Stimulated activated naive CD8-positive, alpha-beta T cell treated with anti-CD3 and anti-CD28 coated beads, Interleukin-15, Interleukin-2, amounts not matched to agents 100 ng/mL and 50 ng/mL, for 24 hours (primary cell): ENCODE measurements around the gene SORCS2.

Experiments
- H3K27ac Mint-ChIP-seq: one replicate; pipeline ENCODE4 v1.8.0; 2021; ENCODE audit warnings: mild to moderate bottlenecking, mixed read lengths
- H3K27me3 Mint-ChIP-seq: one replicate; pipeline ENCODE4 v1.8.0; 2021; ENCODE audit warnings: mixed read lengths
- H3K36me3 Mint-ChIP-seq: one replicate; pipeline ENCODE4 v1.8.0; 2021; ENCODE audit warnings: low read depth, mixed read lengths
- H3K4me1 Mint-ChIP-seq: one replicate; pipeline ENCODE4 v1.8.0; 2021; ENCODE audit warnings: low read depth, mixed read lengths
- H3K4me3 Mint-ChIP-seq: one replicate; pipeline ENCODE4 v1.8.0; 2021; ENCODE audit warnings: mild to moderate bottlenecking, mixed read lengths
- H3K9me3 Mint-ChIP-seq: one replicate; pipeline ENCODE4 v1.8.0; 2021; ENCODE audit warnings: mixed read lengths

The SORCS2 gene

DNA sequence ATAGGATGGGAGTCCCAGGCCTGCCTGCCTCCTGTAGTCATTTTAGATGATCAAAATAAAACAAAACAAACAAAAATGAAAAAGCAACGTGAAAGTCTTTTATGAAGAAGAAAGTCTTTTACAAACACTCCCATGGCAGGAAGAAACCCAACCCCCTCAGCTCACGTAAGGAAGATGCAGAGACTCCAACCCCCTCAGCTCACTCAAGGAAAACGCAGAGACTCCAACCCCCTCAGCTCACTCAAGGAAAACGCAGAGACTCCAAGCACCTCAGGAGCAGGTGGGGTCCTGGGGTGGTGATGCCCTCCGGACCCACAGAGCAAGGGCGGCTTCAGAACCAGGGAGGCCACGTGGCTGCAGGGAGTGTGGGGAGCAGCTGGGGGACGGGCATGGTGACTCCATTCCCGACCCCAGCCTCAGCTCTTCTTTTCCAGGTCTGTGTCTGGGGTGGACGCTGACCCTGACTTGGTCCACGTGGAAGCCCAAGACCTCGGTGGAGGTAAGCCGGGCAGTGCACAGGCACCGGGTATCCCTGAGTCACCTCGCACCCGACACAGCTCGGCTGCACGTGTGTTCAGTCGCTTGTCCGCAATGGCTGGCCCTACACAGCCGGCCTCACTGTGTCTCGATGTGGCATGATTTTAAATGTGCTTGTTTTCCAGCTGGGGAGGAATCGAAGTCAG lies 468.9 kb downstream of the SORCS2 start:
- Mint-ChIP-seq H3K4me3 (no peak overlapping the region), H3K27me3 (no peaks in the 10 kb centered on the region), H3K36me3 (no peaks in the 10 kb centered on the region), H3K4me1 (no peaks in the 10 kb centered on the region), H3K9me3 (no peaks in the 10 kb centered on the region), H3K27ac (no peak overlapping the region)

DNA sequence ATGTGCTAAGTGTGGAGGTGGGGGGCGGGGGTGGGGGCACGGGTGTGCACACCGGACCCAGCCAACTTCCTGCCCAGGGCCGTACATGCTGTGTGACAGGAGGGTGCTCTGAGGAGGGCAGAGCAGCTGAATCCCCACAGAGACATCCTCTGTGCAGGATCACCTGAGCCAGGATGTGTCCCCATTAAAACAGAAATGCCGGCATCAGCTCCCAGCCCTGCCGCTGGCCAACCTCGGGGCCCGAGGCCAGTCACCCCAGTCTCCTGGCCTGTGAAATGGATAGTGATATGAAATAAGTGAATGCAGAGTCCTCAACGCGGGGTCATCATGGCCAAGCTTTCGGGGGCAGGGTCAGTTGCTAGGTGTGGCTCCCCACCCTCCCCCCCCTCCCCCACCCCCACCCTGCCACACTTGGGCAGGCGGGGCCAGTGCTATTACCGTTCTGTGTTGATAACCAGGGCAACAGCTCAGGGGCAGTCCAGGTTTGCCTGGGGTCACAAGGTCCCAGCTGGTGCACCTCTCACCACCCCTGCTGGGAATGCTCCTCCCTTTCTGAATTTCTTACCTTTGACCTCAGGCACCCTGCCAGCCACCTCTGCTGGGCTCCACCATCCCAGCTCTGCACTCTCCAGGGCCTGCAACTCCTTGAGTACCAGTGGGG lies 469.6 kb downstream of the SORCS2 start:
- Mint-ChIP-seq H3K9me3 (no peaks in the 10 kb centered on the region), H3K27me3 (no peaks in the 10 kb centered on the region), H3K4me1 (no peaks in the 10 kb centered on the region), H3K4me3 (no peak overlapping the region), H3K27ac (no peak overlapping the region), H3K36me3 (no peaks in the 10 kb centered on the region)

DNA sequence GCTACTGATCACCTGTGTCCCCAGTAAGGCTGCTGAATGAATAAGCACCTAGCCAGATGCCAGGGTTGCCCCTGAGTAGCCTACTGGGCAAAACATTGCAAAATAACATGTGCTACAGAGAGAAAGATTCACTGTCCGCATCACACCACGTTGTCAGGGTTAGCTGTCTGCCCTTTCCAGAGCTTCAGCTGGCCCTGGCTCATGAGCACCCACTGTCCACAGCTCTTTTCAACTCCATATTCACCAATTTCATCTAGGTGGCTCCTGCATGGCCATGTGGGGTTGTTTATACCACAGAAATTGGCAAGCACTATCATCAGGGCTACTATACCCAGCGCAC lies 470.1 kb downstream of the SORCS2 start:
- Mint-ChIP-seq H3K4me1 (no peaks in the 10 kb centered on the region), H3K4me3 (no peak overlapping the region), H3K36me3 (no peaks in the 10 kb centered on the region), H3K9me3 (no peaks in the 10 kb centered on the region), H3K27me3 (no peaks in the 10 kb centered on the region), H3K27ac (no peak overlapping the region)

DNA sequence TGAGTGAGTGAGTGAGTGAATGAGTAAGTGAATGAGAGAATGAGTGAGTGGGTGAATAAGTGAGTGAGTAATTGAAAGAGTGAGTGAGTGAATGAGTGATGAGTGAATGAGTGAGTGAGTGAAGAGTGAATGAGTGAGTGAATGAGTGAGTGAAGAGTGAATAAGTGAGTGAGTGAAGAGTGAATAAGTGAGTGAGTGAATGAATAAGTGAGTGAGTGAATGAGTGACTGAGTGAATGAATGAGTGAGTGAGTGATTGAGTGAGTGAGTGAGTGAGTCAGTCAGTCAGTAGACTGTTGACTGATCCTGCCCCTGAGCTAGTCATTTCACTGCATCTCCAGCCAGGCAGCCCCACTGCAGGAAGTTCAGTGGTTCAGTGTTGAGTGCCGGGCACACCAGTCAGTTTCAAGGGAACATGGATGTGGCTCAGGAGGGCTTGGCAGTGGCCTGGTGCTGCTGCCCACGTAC lies 470.8 kb downstream of the SORCS2 start:
- no peaks in the 10 kb centered on the region for H3K9me3 Mint-ChIP-seq
- no peaks in the 10 kb centered on the region for H3K36me3 Mint-ChIP-seq
- H3K27ac Mint-ChIP-seq = no peak overlapping the region
- no peaks in the 10 kb centered on the region for H3K4me1 Mint-ChIP-seq
- H3K27me3 Mint-ChIP-seq = no peaks in the 10 kb centered on the region
- no peak overlapping the region for H3K4me3 Mint-ChIP-seq

DNA sequence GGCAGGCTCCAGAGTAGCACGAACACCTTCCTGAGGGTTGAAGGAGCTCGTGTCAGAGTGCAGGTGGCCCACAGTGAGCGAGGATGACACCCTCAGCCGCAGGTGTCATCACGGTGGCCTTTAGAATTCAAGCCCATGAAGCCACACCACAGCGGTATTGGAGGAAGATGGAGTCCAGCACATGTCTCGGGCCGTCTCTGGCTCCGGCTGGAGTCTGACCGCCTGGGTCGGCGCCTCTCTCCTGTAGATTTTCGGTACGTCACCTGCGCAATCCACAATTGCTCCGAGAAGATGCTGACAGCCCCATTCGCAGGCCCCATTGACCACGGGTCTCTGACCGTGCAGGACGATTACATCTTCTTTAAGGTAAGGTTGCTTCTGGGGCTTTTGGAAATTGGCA lies 471.8 kb downstream of the SORCS2 start:
- Mint-ChIP-seq H3K9me3 (no peaks in the 10 kb centered on the region), H3K27ac (no peak overlapping the region), H3K4me1 (no peaks in the 10 kb centered on the region), H3K4me3 (no peak overlapping the region), H3K27me3 (no peaks in the 10 kb centered on the region), H3K36me3 (no peaks in the 10 kb centered on the region)

DNA sequence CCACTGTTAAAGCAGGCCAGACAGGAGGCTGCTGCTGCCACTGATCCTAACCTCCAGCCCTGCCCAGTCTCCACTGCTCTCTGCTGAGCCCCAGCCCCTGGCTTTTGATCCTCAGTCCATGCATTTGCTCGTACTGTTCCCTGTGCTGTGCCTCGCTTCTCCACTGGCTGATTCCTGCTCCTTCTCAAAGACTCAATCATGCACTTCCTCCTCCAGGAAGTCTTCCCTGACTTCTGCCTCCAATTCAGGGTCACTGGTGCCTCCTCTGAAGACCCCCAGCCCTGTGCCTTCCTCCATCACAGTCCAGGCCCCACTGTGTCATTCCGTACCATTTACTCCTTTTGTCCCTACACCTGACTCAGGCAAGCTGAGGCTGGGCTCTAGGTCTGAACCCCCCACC lies 473.0 kb downstream of the SORCS2 start:
- no peaks in the 10 kb centered on the region for H3K36me3 Mint-ChIP-seq
- H3K9me3 Mint-ChIP-seq = no peaks in the 10 kb centered on the region
- H3K27me3 Mint-ChIP-seq = no peaks in the 10 kb centered on the region
- H3K27ac Mint-ChIP-seq = no peak overlapping the region
- H3K4me3 Mint-ChIP-seq = no peak overlapping the region
- no peaks in the 10 kb centered on the region for H3K4me1 Mint-ChIP-seq

DNA sequence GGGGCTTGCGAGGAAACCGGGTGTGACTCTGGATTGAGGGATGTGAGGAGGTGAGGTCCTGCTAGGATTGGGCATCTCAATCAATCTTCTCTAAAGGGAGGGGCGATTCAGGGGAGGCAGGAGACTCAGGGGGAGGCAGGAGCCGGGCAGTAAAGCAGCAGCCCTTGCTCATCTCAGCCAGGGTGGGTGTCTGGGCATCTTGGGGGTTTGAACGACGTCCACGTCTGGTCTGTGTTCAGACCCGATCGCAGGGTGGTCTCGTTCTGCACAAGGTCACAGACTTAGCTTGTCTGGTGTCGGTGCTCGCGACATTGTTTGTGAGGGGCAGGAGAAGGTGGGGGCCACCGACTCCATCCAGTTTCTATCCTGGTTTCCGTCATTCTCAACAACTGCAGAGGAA lies 473.7 kb downstream of the SORCS2 start:
- no peaks in the 10 kb centered on the region for H3K4me1 Mint-ChIP-seq
- no peaks in the 10 kb centered on the region for H3K27me3 Mint-ChIP-seq
- H3K36me3 Mint-ChIP-seq = no peaks in the 10 kb centered on the region
- H3K4me3 Mint-ChIP-seq = no peak overlapping the region
- no peak overlapping the region for H3K27ac Mint-ChIP-seq
- H3K9me3 Mint-ChIP-seq = peaks cover under 1% of the 10 kb centered on the region

DNA sequence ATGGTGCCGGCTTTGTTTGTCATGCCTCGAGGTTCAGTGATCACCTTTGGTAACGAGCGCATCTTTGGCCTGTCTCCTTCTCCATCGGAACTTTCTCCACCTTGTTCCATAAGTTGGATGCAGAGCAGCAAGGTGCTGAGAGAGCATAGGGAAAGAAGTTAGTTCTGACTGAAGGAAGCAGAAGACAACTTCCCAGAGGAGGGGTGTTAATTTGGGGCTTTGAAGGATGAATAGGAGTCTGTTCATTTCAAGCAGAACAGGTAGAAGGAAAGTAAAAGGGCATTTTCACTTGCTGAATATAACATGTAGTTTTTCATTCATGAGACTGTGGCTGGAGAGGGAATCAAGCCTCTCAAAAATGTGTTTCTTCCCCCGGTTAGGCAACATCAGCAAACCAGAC lies 474.4 kb downstream of the SORCS2 start:
- no peaks in the 10 kb centered on the region for H3K27me3 Mint-ChIP-seq
- H3K4me3 Mint-ChIP-seq = no peak overlapping the region
- H3K27ac Mint-ChIP-seq = no peak overlapping the region
- no peaks in the 10 kb centered on the region for H3K36me3 Mint-ChIP-seq
- H3K9me3 Mint-ChIP-seq = peaks cover 6% of the 10 kb centered on the region
- H3K4me1 Mint-ChIP-seq = no peaks in the 10 kb centered on the region

DNA sequence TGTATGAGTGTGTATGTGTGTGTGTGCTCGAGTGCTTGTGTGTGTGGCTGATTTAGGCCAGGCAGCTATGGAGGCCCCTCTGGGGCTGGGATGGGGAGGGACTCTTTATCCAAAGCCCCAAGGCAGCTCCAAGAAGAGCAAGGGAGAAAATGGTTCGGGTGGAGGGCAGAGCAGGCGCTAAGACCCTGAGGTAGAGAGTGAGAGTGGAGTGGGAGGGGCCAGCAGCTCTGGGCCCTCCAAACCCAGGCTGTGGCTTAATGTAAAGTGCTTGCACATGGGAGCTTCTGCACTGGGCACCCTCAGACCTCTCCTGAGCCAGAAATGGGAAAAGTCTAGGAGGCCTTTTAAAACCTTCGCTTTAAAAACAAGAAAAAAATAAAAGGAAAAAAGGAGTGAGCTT lies 475.9 kb downstream of the SORCS2 start:
- Mint-ChIP-seq H3K27ac (no peak overlapping the region), H3K4me1 (no peaks in the 10 kb centered on the region)

DNA sequence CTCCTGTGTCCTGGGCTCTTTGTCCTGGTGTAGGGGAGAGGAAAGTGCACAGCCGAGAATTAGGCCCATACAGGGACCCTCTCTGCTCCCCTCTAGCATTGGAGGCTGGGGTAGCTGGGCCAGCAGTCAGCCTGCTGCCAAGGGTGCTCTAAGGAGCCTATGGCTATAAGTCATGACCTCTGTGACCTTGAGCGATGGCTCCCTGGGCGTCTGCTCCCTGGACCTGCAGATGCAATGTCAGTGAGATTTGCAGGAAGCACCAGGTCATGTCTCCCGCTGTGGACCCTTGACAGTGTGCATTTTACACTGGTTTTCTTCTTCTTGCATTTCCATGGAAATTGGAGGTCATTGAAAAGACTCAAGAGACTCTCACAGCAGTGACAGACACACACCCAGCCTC lies 476.5 kb downstream of the SORCS2 start:
- H3K27me3 Mint-ChIP-seq = no peaks in the 10 kb centered on the region
- H3K27ac Mint-ChIP-seq = no peak overlapping the region
- no peak overlapping the region for H3K4me3 Mint-ChIP-seq
- H3K4me1 Mint-ChIP-seq = no peaks in the 10 kb centered on the region
- no peaks in the 10 kb centered on the region for H3K36me3 Mint-ChIP-seq
- H3K9me3 Mint-ChIP-seq = peaks cover 6% of the 10 kb centered on the region

More for the DNA sequence above, 475.9 kb downstream of the SORCS2 start:
- Mint-ChIP-seq H3K27me3 (no peaks in the 10 kb centered on the region), H3K36me3 (no peaks in the 10 kb centered on the region), H3K4me3 (no peak overlapping the region), H3K9me3 (peaks cover 6% of the 10 kb centered on the region)

DNA sequence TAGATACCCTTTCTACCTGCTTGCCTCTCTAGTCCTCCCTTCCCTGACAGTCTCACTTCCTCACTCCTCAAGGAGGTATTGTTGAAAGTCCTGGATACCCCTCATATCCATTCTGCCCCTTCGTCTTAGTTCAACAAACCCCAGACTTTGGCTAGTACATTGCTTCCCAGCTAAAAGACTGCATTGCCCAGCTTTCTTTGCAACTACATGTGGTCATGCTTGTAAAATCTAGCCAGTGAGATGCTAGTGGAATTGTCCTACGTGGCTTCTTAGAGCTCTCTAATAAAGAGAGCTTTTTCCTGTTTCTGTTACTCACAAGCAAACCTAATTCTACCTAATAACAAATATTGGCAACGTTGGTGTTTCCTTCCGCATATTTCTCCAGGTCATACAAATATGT lies 480.3 kb downstream of the SORCS2 start:
- H3K9me3 Mint-ChIP-seq = peaks cover 6% of the 10 kb centered on the region
- H3K27ac Mint-ChIP-seq = no peak overlapping the region

DNA sequence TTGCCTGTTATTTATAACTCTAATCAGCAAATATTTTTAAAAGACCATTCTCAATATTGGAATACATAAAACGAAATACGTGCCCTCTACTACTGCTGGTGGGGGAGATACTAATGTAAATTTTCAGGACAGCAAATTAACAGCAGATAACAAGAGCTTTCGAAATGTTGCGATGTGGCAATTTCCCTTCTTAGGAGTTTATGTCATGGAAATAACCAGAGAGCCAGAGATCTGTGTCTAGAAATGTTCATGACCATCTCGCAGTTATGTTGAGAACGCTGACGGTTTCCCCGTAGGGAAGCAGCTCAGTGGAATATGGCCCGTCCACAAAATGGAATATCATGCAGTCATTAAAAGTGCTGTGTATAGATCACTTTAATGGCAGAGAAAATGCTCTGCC lies 480.8 kb downstream of the SORCS2 start:
- H3K9me3 Mint-ChIP-seq = peaks cover 6% of the 10 kb centered on the region
- H3K4me3 Mint-ChIP-seq = no peak overlapping the region
- H3K4me1 Mint-ChIP-seq = no peaks in the 10 kb centered on the region
- H3K27ac Mint-ChIP-seq = no peak overlapping the region
- no peaks in the 10 kb centered on the region for H3K36me3 Mint-ChIP-seq
- no peaks in the 10 kb centered on the region for H3K27me3 Mint-ChIP-seq

More for the DNA sequence above, 480.3 kb downstream of the SORCS2 start:
- Mint-ChIP-seq H3K4me1 (no peaks in the 10 kb centered on the region), H3K4me3 (no peak overlapping the region), H3K27me3 (no peaks in the 10 kb centered on the region), H3K36me3 (no peaks in the 10 kb centered on the region)

DNA sequence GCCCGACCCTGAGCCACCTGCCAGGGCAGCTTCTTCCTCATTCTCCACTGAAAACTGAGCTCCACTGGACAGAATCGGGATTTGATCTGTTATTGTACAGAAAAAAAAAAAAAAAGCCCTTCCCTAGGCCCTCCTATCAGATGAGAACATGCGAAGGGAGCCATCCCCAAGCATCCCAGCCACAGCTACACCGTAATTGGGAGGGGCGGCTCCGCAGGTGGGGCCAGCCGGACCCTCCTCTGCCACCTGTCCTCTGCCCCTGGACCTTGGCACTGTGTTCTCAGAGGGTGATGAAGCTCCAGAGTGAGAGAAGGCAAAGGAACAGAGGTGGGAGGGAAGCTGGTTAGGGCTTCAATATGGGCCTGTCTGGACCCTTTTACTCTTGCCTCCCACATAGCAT lies 482.4 kb downstream of the SORCS2 start:
- no peak overlapping the region for H3K27ac Mint-ChIP-seq
- H3K36me3 Mint-ChIP-seq = no peaks in the 10 kb centered on the region
- no peak overlapping the region for H3K4me3 Mint-ChIP-seq
- peaks cover 6% of the 10 kb centered on the region for H3K9me3 Mint-ChIP-seq
- no peaks in the 10 kb centered on the region for H3K4me1 Mint-ChIP-seq
- H3K27me3 Mint-ChIP-seq = no peaks in the 10 kb centered on the region

DNA sequence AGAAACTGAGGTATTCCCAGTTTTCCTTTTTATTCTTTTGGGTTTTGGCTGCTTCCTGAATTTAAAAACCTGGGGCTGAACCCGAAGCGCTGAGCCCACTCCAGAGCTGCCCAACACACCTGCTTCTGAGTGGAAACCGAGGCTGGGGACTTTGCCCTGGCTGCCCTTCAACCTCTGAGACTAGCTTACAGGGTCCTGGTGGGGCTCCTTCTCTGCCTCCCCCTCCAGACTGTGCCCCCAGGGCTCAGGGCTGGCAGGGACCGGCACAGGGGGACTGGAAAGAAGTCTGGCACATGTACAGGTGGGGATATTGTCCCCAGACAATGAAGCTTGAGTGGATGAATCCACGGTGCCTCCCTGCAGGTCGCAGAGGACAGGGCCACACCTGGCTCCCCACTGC lies 482.8 kb downstream of the SORCS2 start:
- Mint-ChIP-seq H3K27me3 (no peaks in the 10 kb centered on the region), H3K27ac (no peak overlapping the region), H3K4me1 (no peaks in the 10 kb centered on the region), H3K9me3 (peaks cover 6% of the 10 kb centered on the region), H3K4me3 (no peak overlapping the region), H3K36me3 (no peaks in the 10 kb centered on the region)

DNA sequence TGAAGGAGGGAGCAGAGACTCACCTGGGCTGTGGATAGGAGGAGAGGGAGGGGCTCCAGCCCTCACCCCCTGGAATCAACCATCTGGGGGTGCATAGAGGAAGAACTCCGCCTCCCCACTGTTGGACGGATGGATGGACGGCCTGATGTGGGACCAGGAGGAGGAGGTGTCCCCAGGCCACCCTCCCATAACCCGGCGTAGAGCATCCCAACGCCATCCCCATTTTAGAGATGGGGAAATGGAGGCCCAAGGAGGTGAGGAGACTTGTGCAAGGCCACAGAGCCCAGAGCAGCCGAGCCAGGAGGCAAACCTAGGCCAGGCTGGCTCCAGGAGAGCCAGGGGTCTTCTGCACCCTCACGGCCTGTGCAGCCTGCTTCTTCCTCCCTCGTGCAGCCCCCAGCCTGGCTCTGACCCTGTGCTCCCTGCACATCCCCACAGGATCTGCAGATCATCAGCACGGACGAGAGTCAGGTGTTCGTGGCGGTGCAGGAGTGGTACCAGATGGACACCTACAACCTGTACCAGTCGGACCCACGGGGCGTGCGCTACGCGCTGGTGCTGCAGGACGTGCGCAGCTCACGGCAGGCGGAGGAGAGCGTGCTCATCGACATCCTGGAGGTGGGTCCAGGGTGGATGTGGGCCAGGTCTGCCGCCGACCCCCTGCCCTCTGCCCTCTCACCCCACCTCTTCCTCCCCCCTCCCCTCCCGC lies 483.4 kb downstream of the SORCS2 start:
- Mint-ChIP-seq H3K27ac (no peak overlapping the region), H3K4me1 (no peaks in the 10 kb centered on the region), H3K9me3 (peaks cover 6% of the 10 kb centered on the region), H3K36me3 (no peaks in the 10 kb centered on the region), H3K4me3 (no peak overlapping the region), H3K27me3 (no peaks in the 10 kb centered on the region)
